Endothelial cell of umbilical vein (primary cell): Measurements from ENCODE around the gene POU1F1. TPM values are rescaled to one million over a fixed set of nuclear protein-coding genes. Genes with fewer than 3 reads are reported as not detected.

Source experiments
- BruUV-seq: library from RNA; stranded (reverse); fragments of 400-500 nt; replicated peaks from 2 replicates; lab custom pipeline; 2021; lab: Mats Ljungman, UMichigan
- CTCF ChIA-PET: fragments of 300-600, 350-600 bp; sonication (Branson Sonifier 250); formaldehyde crosslinking; loops from one replicate; lab custom pipeline; 2021; ENCODE audit warnings: antibody characterized with exemption, inconsistent platforms; lab: Charles Lee
- POLR2A ChIA-PET: fragments of 300-600, 350-600 bp; sonication (Branson Sonifier 250); formaldehyde crosslinking; loops from one replicate; lab custom pipeline; 2021; ENCODE audit warnings: antibody characterized with exemption, inconsistent platforms; lab: Charles Lee
- DNase-seq: peaks from one replicate; pipeline ENCODE4 v3.0.0-alpha.2; 2011; ENCODE audit warnings: low read depth, low spot score
- FAIRE-seq: peaks from 2 replicates; lab custom pipeline; 2011; peaks lifted over from hg19 to GRCh38; lab: Jason Lieb, UNC
- H2AFZ ChIP-seq: 2 replicates; pipeline ENCODE4 v1.6.0; 2012; ENCODE audit warnings: low read depth, low read length, control low read depth, inconsistent platforms
- H3K27ac ChIP-seq: 2 replicates; pipeline ENCODE4 v1.5.1; 2011; ENCODE audit warnings: low read depth, mild to moderate bottlenecking, control low read depth, low read length, moderate library complexity; ENCODE audit not compliant: insufficient read depth
- H3K27me3 ChIP-seq, 2 experiments: 2 replicates each; pipeline versions ENCODE4 v1.6.0 to v1.6.1; 2011; ENCODE audit warnings: low read length in 2 of 2, mixed read lengths in 1 of 2; ENCODE audit not compliant: control insufficient read depth in 2 of 2, insufficient read depth in 2 of 2
- H3K36me3 ChIP-seq, 2 experiments: 2 replicates in 1 of 2; 3 replicates in 1 of 2; pipeline ENCODE4 v1.5.1; 2011; ENCODE audit warnings: low read length in 2 of 2, mild to moderate bottlenecking in 1 of 2, moderate library complexity in 1 of 2; ENCODE audit not compliant: control insufficient read depth in 2 of 2, insufficient read depth in 2 of 2; ENCODE audit errors: extremely low read depth in 1 of 2
- H3K4me1 ChIP-seq: 3 replicates; pipeline ENCODE4 v1.5.1; 2011; ENCODE audit warnings: mild to moderate bottlenecking, low read length; ENCODE audit not compliant: control insufficient read depth, insufficient read depth; ENCODE audit errors: extremely low read depth
- H3K4me2 ChIP-seq: 2 replicates; pipeline ENCODE4 v1.6.1; 2011; ENCODE audit warnings: low read length, control low read depth, mixed read lengths; ENCODE audit not compliant: insufficient read depth
- H3K4me3 ChIP-seq, 3 experiments: fragments of 200-600 bp in 1 of 3; sonication (generic), shearing (Covaris generic) in 1 of 3; replicated peaks in 1 of 3; 2 replicates each; pipeline ENCODE4 v1.5.1; 2011 to 2016; ENCODE audit warnings: control low read depth in 3 of 3, low read length in 3 of 3, mild to moderate bottlenecking in 2 of 3, inconsistent platforms in 1 of 3, low read depth in 1 of 3, moderate library complexity in 1 of 3; ENCODE audit not compliant: insufficient read depth in 1 of 3
- H3K79me2 ChIP-seq: 2 replicates; pipeline ENCODE4 v1.6.0; 2012; ENCODE audit warnings: low read length, inconsistent platforms; ENCODE audit not compliant: control insufficient read depth, insufficient read depth
- H3K9ac ChIP-seq: replicated peaks from 2 replicates; pipeline ENCODE3; 2011; ENCODE audit warnings: low read length, control low read depth; ENCODE audit not compliant: insufficient read depth; ENCODE audit errors: extremely low read depth
- H3K9me1 ChIP-seq: replicated peaks from 3 replicates; pipeline ENCODE4 v1.6.0; 2011; ENCODE audit warnings: mild to moderate bottlenecking, low read length; ENCODE audit not compliant: control insufficient read depth, insufficient read depth; ENCODE audit errors: extremely low read depth
- H3K9me3 ChIP-seq: replicated peaks from 2 replicates; pipeline ENCODE4 v1.5.1; 2012; ENCODE audit warnings: low read length, inconsistent platforms; ENCODE audit not compliant: control insufficient read depth, insufficient read depth
- H4K20me1 ChIP-seq: replicated peaks from 2 replicates; pipeline ENCODE3; 2011; ENCODE audit warnings: mild to moderate bottlenecking, low read length; ENCODE audit not compliant: control insufficient read depth, insufficient read depth; ENCODE audit errors: extremely low read depth
- EZH2 ChIP-seq: IDR thresholded peaks from 2 replicates; pipeline ENCODE4 v1.6.1; 2012; ENCODE audit warnings: borderline replicate concordance, low read depth, mild to moderate bottlenecking, moderate library complexity, low read length, inconsistent platforms; ENCODE audit not compliant: severe bottlenecking
- GATA2 ChIP-seq: IDR thresholded peaks from 2 replicates; pipeline ENCODE4 v1.7.0; 2011; ENCODE audit warnings: low read depth, mild to moderate bottlenecking, moderate library complexity, mixed read lengths, low read length; ENCODE audit not compliant: insufficient read length, insufficient read depth
- MYC ChIP-seq: IDR thresholded peaks from one replicate; pipeline ENCODE4 v1.6.1; 2011; ENCODE audit warnings: mild to moderate bottlenecking, low read depth, low read length
- POLR2AphosphoS5 ChIP-seq: IDR thresholded peaks from 2 replicates; pipeline ENCODE4 v1.6.1; 2012; ENCODE audit warnings: low read depth, mild to moderate bottlenecking, control low read depth, low read length, moderate library complexity; ENCODE audit not compliant: insufficient read depth
- dilution Hi-C: fragments of 300-500 bp; cut with MboI; formaldehyde crosslinking; loops from one replicate; pipeline ENCODE4 v1.15.0; 2019; ENCODE audit warnings: low sequenced_read_pairs; ENCODE audit not compliant: extremely low pct_ligation_motif_present
- intact Hi-C: fragments of 100-400 bp; cut with micrococcal nuclease; formaldehyde crosslinking; loops from one replicate; pipeline ENCODE4 v1.10.0; 2022
- polyA plus RNA-seq, 4 experiments: library from polyadenylated mRNA; depleted of rRNA in 3 of 4; stranded (reverse) in 3 of 4; unstranded in 1 of 4; fragments of >200 nt; gene quantifications; 2 replicates each; pipeline versions ENCODE4 v1.2.1 to v1.2.3, GENCODE V29; 2011 to 2012; ENCODE audit warnings: missing spikeins in 1 of 4
- total RNA-seq: library from RNA; stranded (reverse); gene quantifications from 2 replicates; pipeline ENCODE4 v1.2.3, GENCODE V29; 2021
- TF ChIP-seq, protein P1 (sequence below), 2 donors: IDR thresholded peaks; 1 replicate in 1 of 2; 2 replicates in 1 of 2; pipeline ENCODE4 v1.5.1; 2011; ENCODE audit warnings: low read length in 2 of 2, mild to moderate bottlenecking in 2 of 2, moderate library complexity in 2 of 2, control low read depth in 1 of 2, inconsistent platforms in 1 of 2, low read depth in 1 of 2; ENCODE audit not compliant: insufficient read depth in 1 of 2; ENCODE audit errors: extremely low read depth in 1 of 2

The POU1F1 gene
- total and polyA plus RNA-seq, 2 donors (not counting 3 experiments of a cell fraction or from before 2014, with no cell fraction given), result not detected

DNA sequence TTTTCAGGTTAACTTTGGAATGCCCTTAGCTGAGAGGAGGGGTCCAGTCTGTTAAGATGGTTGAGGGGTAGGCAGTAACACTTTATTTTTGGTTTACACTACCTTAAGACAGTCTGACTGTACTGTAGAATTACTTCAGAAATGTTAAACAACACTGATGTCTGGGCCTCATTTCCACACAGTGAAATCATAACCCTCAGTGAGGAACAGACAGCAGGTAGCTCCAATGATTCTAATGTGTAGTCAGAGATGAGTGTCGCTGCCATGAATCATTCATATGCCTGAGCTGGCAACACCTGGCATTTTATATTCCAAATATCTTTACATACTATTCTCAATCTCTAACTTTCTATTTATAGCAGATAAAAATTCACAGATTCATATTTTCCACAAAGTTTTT, 37.3 kb upstream of the POU1F1 start:
- Histone ChIP-seq H3K4me1 (peaks cover 6% of the 10 kb centered on the region), H3K27ac (no peak overlapping the region), H3K4me2 (no peak overlapping the region), H3K9me1 (peaks cover 2% of the 10 kb centered on the region), H3K9me3 (no peaks in the 10 kb centered on the region), H4K20me1 (no peaks in the 10 kb centered on the region), H3K4me3 (no peak overlapping the region), H3K9ac (no peak overlapping the region), H3K27me3 (no peaks in the 10 kb centered on the region), H3K36me3 (no peaks in the 10 kb centered on the region), H2AFZ (no peak overlapping the region), H3K79me2 (no peaks in the 10 kb centered on the region)
- no TSS peak for BruUV-seq
- intact Hi-C loops, result no loop called here
- no peak for FAIRE-seq
- no peak for DNase-seq
- TF ChIP-seq MYC, result no peak
- POLR2A ChIA-PET, result no interaction called here
- CTCF ChIA-PET, result interaction anchor here (2.5 to 4.3 kb wide), 2 partner anchors 15 to 37 kb away, joined by 5 to 18 read pairs; no protein-coding TSS in a partner anchor
- dilution Hi-C loops, result no loop called here

DNA sequence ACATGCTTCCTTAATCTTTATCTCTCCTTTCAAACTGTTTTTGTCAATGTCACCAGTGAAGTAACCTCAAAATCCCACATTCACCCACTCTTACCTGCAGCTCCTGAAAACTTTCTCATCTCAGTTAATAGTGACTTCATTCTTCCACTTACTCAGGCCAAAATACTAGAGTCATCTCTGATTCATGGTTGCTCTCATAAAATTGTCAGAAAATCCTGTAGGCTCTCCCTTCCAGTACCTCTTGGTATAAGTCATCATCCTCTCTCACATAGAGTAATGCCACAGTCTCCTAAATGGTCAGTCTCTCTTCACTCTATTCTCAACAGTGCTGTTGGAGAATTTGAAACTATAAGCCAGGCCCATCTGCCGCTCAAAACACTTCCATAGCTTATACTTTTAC, 34.9 kb upstream of the POU1F1 start:
- Histone ChIP-seq H3K9ac (no peak overlapping the region), H3K4me2 (no peak overlapping the region), H3K79me2 (no peaks in the 10 kb centered on the region), H3K4me3 (no peak overlapping the region), H3K9me1 (peaks cover 2% of the 10 kb centered on the region), H3K9me3 (no peaks in the 10 kb centered on the region), H2AFZ (no peak overlapping the region), H4K20me1 (no peaks in the 10 kb centered on the region), H3K4me1 (no peaks in the 10 kb centered on the region), H3K36me3 (no peaks in the 10 kb centered on the region), H3K27ac (no peak overlapping the region), H3K27me3 (no peaks in the 10 kb centered on the region)
- no peak for DNase-seq
- ChIA-PET CTCF (interaction anchor here (1.2 to 4.3 kb wide), 3 partner anchors 39 to 460 kb away, joined by 3 to 18 read pairs (median 3); no protein-coding TSS in a partner anchor), POLR2A (no interaction called here)
- no peak for FAIRE-seq
- TF ChIP-seq, protein P1, sequence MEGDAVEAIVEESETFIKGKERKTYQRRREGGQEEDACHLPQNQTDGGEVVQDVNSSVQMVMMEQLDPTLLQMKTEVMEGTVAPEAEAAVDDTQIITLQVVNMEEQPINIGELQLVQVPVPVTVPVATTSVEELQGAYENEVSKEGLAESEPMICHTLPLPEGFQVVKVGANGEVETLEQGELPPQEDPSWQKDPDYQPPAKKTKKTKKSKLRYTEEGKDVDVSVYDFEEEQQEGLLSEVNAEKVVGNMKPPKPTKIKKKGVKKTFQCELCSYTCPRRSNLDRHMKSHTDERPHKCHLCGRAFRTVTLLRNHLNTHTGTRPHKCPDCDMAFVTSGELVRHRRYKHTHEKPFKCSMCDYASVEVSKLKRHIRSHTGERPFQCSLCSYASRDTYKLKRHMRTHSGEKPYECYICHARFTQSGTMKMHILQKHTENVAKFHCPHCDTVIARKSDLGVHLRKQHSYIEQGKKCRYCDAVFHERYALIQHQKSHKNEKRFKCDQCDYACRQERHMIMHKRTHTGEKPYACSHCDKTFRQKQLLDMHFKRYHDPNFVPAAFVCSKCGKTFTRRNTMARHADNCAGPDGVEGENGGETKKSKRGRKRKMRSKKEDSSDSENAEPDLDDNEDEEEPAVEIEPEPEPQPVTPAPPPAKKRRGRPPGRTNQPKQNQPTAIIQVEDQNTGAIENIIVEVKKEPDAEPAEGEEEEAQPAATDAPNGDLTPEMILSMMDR (IDR thresholded peaks at IDR 0.05; ENCODE audit: extremely low read depth in 1 of 2, insufficient read depth in 1 of 2, low read depth in 1 of 2, low read length in 2 of 2), result no peak
- TF ChIP-seq GATA2 (no peak), MYC (no peak), POLR2AphosphoS5 (no peak), EZH2 (no peak)
- no TSS peak for BruUV-seq
- dilution Hi-C loops, result no loop called here
- intact Hi-C loops, result no loop called here
